Astrocyte of the cerebellum (primary cell): ENCODE results near the gene DCANP1.

Experiments
- DNase-seq: peaks from one replicate; pipeline ENCODE4 v3.0.0-alpha.2; 2011; ENCODE audit warnings: low read depth
- H3K4me3 ChIP-seq: 2 replicates; pipeline ENCODE4 v1.5.1; 2011; ENCODE audit warnings: mild to moderate bottlenecking, low read depth, low read length, moderate library complexity
- in situ Hi-C: cut with HindIII; loops from 2 replicates; pipeline ENCODE4 v1.10.0; 2017; ENCODE audit warnings: low sequenced_read_pairs
- TF ChIP-seq, protein P1 (sequence below): IDR thresholded peaks from 2 replicates; pipeline ENCODE4 v1.5.1; 2012; ENCODE audit warnings: low read length, low read depth, moderate library complexity, mild to moderate bottlenecking; ENCODE audit errors: missing control alignments

Gene DCANP1

DNA sequence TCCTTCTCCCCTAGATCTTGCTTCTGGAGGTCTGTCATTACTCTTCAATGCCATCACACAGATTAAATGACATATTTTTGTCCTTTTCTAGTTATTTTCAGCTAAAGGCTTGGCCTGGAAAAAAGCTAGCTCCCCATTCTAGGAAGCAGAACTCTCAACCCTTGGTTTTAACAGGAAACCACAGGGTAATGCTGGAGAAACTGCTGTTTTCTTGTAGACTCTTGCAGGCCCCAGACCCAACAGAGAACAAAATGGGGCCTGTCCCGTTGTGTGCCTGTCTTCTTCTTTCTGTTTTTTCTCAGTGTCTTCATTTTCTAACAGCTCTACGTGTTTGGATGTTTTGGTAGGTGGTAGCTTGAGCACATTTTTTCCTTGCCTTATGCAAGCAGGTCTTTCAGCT, 21.5 kb downstream of the DCANP1 start:
- in situ Hi-C loops = no loop called here
- no peak overlapping the region for H3K4me3 ChIP-seq
- no peak for DNase-seq
- TF ChIP-seq, protein P1, sequence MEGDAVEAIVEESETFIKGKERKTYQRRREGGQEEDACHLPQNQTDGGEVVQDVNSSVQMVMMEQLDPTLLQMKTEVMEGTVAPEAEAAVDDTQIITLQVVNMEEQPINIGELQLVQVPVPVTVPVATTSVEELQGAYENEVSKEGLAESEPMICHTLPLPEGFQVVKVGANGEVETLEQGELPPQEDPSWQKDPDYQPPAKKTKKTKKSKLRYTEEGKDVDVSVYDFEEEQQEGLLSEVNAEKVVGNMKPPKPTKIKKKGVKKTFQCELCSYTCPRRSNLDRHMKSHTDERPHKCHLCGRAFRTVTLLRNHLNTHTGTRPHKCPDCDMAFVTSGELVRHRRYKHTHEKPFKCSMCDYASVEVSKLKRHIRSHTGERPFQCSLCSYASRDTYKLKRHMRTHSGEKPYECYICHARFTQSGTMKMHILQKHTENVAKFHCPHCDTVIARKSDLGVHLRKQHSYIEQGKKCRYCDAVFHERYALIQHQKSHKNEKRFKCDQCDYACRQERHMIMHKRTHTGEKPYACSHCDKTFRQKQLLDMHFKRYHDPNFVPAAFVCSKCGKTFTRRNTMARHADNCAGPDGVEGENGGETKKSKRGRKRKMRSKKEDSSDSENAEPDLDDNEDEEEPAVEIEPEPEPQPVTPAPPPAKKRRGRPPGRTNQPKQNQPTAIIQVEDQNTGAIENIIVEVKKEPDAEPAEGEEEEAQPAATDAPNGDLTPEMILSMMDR = no peak

DNA sequence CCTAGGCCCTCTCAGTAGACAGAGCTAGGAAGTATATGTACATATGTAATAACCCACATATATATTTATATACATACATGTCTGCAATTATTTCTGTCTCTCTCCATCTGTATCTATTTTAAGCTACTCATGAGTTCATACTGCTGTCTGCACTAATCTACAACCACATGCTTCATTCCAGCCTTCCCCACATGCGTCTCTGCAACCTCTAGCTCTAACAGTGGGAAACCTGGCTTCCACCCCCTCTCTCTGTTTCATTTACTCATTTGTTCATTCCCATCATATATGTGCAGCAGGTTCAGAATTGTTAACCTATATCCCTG, 23.3 kb downstream of the DCANP1 start:
- in situ Hi-C loops = no loop called here
- TF ChIP-seq, protein P1 = no peak
- H3K4me3 ChIP-seq = no peak overlapping the region
- DNase-seq = no peak

DNA sequence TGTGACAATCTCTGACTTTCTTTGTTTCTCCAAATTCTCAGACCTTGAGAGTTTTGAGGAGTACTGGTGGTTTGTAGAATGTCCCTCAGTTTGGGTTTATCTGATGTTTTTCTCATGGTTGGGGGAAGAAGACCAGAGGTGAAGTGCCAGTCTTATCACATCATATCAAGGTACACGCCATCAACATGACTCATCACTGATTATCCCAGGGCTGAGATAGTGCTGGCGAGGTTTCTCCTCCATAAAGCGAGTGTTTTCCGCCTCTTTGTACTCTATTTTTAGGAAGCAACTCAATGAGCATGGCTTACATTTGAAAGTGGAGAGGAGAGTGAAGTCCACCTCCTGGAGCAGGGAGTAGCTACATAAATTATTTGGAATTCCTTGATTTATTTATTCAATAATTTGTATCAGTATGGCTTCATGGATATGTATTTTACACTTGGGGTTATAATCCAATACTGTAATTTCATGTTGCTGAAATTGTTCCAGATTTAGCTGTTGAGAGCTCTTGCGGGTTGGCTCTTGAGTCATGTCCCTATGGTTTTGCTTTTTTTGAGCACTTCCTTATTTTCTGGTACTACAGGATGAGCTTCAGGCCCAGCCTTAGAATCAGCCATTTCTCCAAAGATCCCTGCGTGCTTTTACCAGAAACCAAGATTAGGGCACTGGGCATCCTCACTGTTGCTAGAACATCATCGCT, 23.9 kb downstream of the DCANP1 start:
- H3K4me3 ChIP-seq = no peak overlapping the region
- no peak for DNase-seq
- in situ Hi-C loops = no loop called here
- TF ChIP-seq, protein P1 = no peak

DNA sequence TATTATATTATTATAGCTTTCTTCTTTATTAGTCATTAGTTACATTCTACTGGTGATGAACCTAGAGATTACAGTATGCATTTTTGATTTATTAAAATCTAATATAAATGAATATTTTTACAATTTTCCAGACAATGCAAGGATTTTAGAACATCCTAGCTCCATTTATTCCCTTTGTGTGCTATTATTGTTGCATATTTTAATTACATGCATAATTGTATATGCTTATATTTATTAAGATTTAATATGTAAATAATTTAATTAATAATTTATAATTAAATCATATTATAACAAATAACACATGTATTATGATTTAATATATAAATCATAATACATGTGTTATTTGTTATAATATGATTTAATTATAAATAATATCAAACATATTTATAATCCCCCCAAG, 24.7 kb downstream of the DCANP1 start:
- no peak for DNase-seq
- TF ChIP-seq, protein P1 = no peak
- in situ Hi-C loops = no loop called here
- no peak overlapping the region for H3K4me3 ChIP-seq

DNA sequence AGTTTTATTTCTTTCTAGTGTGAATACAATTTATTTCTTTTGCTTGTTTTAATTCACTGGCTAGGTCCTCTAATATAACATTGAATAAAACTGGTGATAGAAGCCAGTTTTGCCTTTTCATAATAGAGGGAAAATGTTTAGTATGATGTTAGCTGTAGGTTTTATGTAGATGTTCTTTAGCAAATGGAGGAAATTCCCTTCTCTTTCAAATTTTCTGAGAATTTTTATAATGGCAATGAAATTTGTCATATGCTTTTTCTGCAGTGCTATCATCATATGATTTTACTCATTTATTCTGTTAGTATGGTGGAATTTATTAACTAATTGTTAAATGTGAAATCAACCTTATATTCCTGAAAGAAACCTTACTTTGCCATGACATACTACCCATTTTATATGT, 30.1 kb downstream of the DCANP1 start:
- in situ Hi-C loops = no loop called here
- TF ChIP-seq, protein P1 = no peak
- no peak overlapping the region for H3K4me3 ChIP-seq
- no peak for DNase-seq

DNA sequence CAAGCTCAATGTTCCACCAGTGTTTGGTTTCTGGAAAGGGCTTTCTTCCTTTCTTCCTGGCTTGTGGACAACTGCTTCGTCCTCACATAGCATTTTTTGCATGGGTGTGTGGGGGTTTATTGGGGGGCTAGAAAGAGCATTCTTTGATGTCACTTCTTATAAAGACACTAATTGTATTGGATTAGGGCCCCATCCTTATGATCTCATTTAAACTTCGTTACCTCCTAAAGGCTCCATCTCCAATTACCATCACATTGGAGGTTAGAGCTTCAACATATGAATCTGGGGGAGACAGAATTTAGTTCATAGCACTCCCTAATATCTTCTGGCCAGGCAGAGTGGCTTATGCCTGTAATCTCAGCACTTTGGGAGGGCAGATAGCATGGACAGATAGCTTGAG, 42.1 kb downstream of the DCANP1 start:
- TF ChIP-seq, protein P1 = no peak
- H3K4me3 ChIP-seq = no peak overlapping the region
- in situ Hi-C loops = no loop called here
- DNase-seq = no peak

DNA sequence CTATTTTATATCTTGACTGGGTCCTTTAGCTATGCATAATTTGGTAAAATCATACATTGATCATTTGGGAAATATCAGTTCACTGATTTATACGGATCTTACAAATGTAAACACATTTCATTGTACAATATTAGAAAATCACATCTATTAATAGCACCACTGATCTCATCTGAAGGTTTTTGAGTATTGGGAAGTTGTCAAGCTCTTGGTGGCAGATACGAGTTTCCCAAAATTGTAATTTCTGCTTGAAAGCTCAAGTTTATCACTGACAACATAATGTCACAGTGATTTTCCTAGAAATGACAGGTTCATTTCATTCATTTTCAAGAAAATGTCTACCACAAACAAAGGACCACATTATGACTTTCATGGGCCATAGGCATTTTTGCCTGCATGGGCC, 45.1 kb downstream of the DCANP1 start:
- in situ Hi-C loops = no loop called here
- H3K4me3 ChIP-seq = no peak overlapping the region
- DNase-seq = no peak
- TF ChIP-seq, protein P1 = no peak
